IMR-90 (cell line): Measurements from ENCODE around the gene GPRC5B. TPM values are rescaled to one million over a fixed set of nuclear protein-coding genes. Genes with fewer than 3 reads are reported as not detected.

ENCODE experiments used
- ATAC-seq: fragments of 200-7000 bp; cut with Tn5 transposase; 2 replicates; pipeline ENCODE4 v1.9.1; 2020; ENCODE audit warnings: low read depth, mild to moderate bottlenecking, moderate library complexity
- BruUV-seq: library from RNA; stranded (reverse); fragments of 400-500 nt; replicated peaks from 2 replicates; lab custom pipeline; 2021; lab: Mats Ljungman, UMichigan
- CTCF ChIA-PET: fragments of 300-600 bp; formaldehyde crosslinking; extraction: SDS; loops from one replicate; lab custom pipeline; 2021; ENCODE audit warnings: antibody characterized with exemption; lab: Yijun Ruan, JAX
- POLR2A ChIA-PET: fragments of 300-600 bp; sonication (Branson Sonifier 250); formaldehyde crosslinking; loops from one replicate; lab custom pipeline; 2022; ENCODE audit warnings: antibody characterized with exemption; ENCODE audit not compliant: unreplicated experiment; lab: Charles Lee
- DNase-seq: peaks from one replicate; pipeline ENCODE4 v3.0.0; 2013
- H2AFZ ChIP-seq: replicated peaks from 2 replicates; pipeline ENCODE3; 2013; ENCODE audit warnings: low read length, mild to moderate bottlenecking; ENCODE audit not compliant: poor library complexity
- H2AK5ac ChIP-seq: 2 replicates; pipeline ENCODE4 v1.6.1; 2013; ENCODE audit warnings: low read depth, low read length, inconsistent platforms
- H2AK9ac ChIP-seq: replicated peaks from 2 replicates; pipeline ENCODE3; 2013; ENCODE audit warnings: mild to moderate bottlenecking, low read depth, low read length, moderate library complexity; ENCODE audit not compliant: poor library complexity
- H2BK120ac ChIP-seq: 2 replicates; pipeline ENCODE4 v1.6.1; 2013; ENCODE audit warnings: low read depth, low read length, inconsistent platforms
- H2BK15ac ChIP-seq: 3 replicates; pipeline ENCODE4 v1.6.1; 2013; ENCODE audit warnings: low read depth, low read length, inconsistent platforms
- H2BK20ac ChIP-seq: 2 replicates; pipeline ENCODE4 v1.6.1; 2013; ENCODE audit warnings: low read depth, mild to moderate bottlenecking, inconsistent platforms, low read length, moderate library complexity
- H2BK5ac ChIP-seq: 2 replicates; pipeline ENCODE4 v1.6.1; 2013; ENCODE audit warnings: mild to moderate bottlenecking, low read depth, low read length, inconsistent platforms; ENCODE audit not compliant: poor library complexity, severe bottlenecking
- H3K14ac ChIP-seq: replicated peaks from 2 replicates; pipeline ENCODE4 v1.6.1; 2013; ENCODE audit warnings: low read depth, low read length, inconsistent platforms
- H3K18ac ChIP-seq: 2 replicates; pipeline ENCODE4 v1.6.1; 2013; ENCODE audit warnings: low read depth, low read length, control low read depth
- H3K23ac ChIP-seq: 2 replicates; pipeline ENCODE4 v1.6.1; 2013; ENCODE audit warnings: low read depth, low read length, inconsistent platforms
- H3K27ac ChIP-seq: 2 replicates; pipeline ENCODE4 v1.5.1; 2013; ENCODE audit warnings: mild to moderate bottlenecking, control low read depth, low read length; ENCODE audit not compliant: insufficient read depth
- H3K27me3 ChIP-seq: 2 replicates; pipeline ENCODE4 v1.6.1; 2013; ENCODE audit warnings: low read length; ENCODE audit not compliant: control insufficient read depth, insufficient read depth
- H3K36me3 ChIP-seq: 2 replicates; pipeline ENCODE4 v1.6.1; 2013; ENCODE audit warnings: low read length, mixed read lengths; ENCODE audit not compliant: control insufficient read depth, insufficient read depth
- H3K4ac ChIP-seq: 2 replicates; pipeline ENCODE4 v1.6.1; 2013; ENCODE audit warnings: low read depth, low read length, inconsistent platforms
- H3K4me1 ChIP-seq: 2 replicates; pipeline ENCODE4 v1.6.1; 2013; ENCODE audit warnings: low read length, mixed read lengths; ENCODE audit not compliant: control insufficient read depth, insufficient read depth
- H3K4me2 ChIP-seq: 2 replicates; pipeline ENCODE4 v1.6.1; 2013; ENCODE audit warnings: low read depth, mild to moderate bottlenecking, control low read depth, low read length, moderate library complexity
- H3K4me3 ChIP-seq: 2 replicates; pipeline ENCODE4 v1.5.1; 2013; ENCODE audit warnings: low read depth, mild to moderate bottlenecking, control low read depth, low read length, moderate library complexity; ENCODE audit not compliant: insufficient read depth
- H3K56ac ChIP-seq: 2 replicates; pipeline ENCODE4 v1.6.1; 2013; ENCODE audit warnings: low read length, inconsistent platforms; ENCODE audit not compliant: insufficient read depth; ENCODE audit errors: extremely low read depth
- H3K79me1 ChIP-seq, 2 experiments: 2 replicates each; pipeline ENCODE4 v1.6.1; 2013; ENCODE audit warnings: low read length in 2 of 2, inconsistent platforms in 1 of 2, low read depth in 1 of 2
- H3K9ac ChIP-seq: 2 replicates; pipeline ENCODE4 v1.6.1; 2013; ENCODE audit warnings: low read depth, low read length, control low read depth
- H3K9me1 ChIP-seq: 2 replicates; pipeline ENCODE4 v1.6.1; 2013; ENCODE audit warnings: low read length, inconsistent platforms; ENCODE audit not compliant: insufficient read depth
- H3K9me3 ChIP-seq: 2 replicates; pipeline ENCODE4 v1.6.1; 2013; ENCODE audit warnings: low read length; ENCODE audit not compliant: control insufficient read depth, insufficient read depth
- H4K20me1 ChIP-seq: 2 replicates; pipeline ENCODE4 v1.6.1; 2013; ENCODE audit warnings: low read length, inconsistent platforms; ENCODE audit not compliant: insufficient read depth
- H4K5ac ChIP-seq: 2 replicates; pipeline ENCODE4 v1.6.1; 2013; ENCODE audit warnings: mild to moderate bottlenecking, low read depth, low read length, control low read depth
- H4K8ac ChIP-seq, 2 experiments: 2 replicates each; pipeline ENCODE4 v1.6.1; 2013; ENCODE audit warnings: low read depth in 2 of 2, low read length in 2 of 2, control low read depth in 1 of 2, inconsistent platforms in 1 of 2
- H4K91ac ChIP-seq: 2 replicates; pipeline ENCODE4 v1.6.1; 2013; ENCODE audit warnings: low read depth, low read length, inconsistent platforms; ENCODE audit not compliant: insufficient read depth
- CEBPB ChIP-seq: IDR thresholded peaks from 2 replicates; pipeline ENCODE4 v1.6.1; 2012; ENCODE audit warnings: low read depth, low read length, improper control_type of control experiment
- CHD1 ChIP-seq: IDR thresholded peaks from 2 replicates; pipeline ENCODE4 v1.6.1; 2012; ENCODE audit warnings: low read depth, low read length, improper control_type of control experiment
- FOS ChIP-seq: fragments of 150-350 bp; IDR thresholded peaks from 2 replicates; pipeline ENCODE4 v1.6.1; 2016; ENCODE audit warnings: low read depth, low read length
- MAFK ChIP-seq: IDR thresholded peaks from 2 replicates; pipeline ENCODE4 v1.6.1; 2012; ENCODE audit warnings: low read depth, low read length, improper control_type of control experiment
- MAZ ChIP-seq: IDR thresholded peaks from 2 replicates; pipeline ENCODE4 v1.6.1; 2012; ENCODE audit warnings: low read depth, mild to moderate bottlenecking, low read length, improper control_type of control experiment, moderate library complexity, borderline replicate concordance
- MXI1 ChIP-seq: IDR thresholded peaks from 2 replicates; pipeline ENCODE4 v1.6.1; 2012; ENCODE audit warnings: low read depth, mild to moderate bottlenecking, low read length, moderate library complexity, borderline replicate concordance
- RCOR1 ChIP-seq: IDR thresholded peaks from 2 replicates; pipeline ENCODE4 v1.6.1; 2012; ENCODE audit warnings: mild to moderate bottlenecking, low read length, improper control_type of control experiment; ENCODE audit not compliant: insufficient replicate concordance
- RFX5 ChIP-seq: IDR thresholded peaks from 2 replicates; pipeline ENCODE4 v1.8.0; 2012; ENCODE audit warnings: low read depth, mild to moderate bottlenecking, low read length, moderate library complexity
- SMC3 ChIP-seq: fragments of 150-350 bp; IDR thresholded peaks from 2 replicates; pipeline ENCODE4 v1.6.1; 2016; ENCODE audit warnings: low read depth, mild to moderate bottlenecking, antibody characterized with exemption, low read length, moderate library complexity
- USF2 ChIP-seq: fragments of 150-350 bp; IDR thresholded peaks from 2 replicates; pipeline ENCODE4 v1.6.1; 2017; ENCODE audit warnings: mild to moderate bottlenecking, antibody characterized with exemption, low read length, low read depth
- WGBS, 2 experiments: methylation state at CpG; one replicate each; pipeline versions ENCODE4 v1.1.5 to v1.1.7; 2013; ENCODE audit warnings: missing lambda C conversion rate in 2 of 2; ENCODE audit not compliant: insufficient read length in 1 of 2; ENCODE audit errors: extremely low coverage in 2 of 2; 5-methylcytosine and 5-hydroxymethylcytosine counted together
- dilution Hi-C: fragments of 300-500 bp; cut with HindIII; formaldehyde crosslinking; loops from one replicate; pipeline ENCODE4 v1.14.3; 2018; ENCODE audit warnings: low sequenced_read_pairs; ENCODE audit not compliant: unreplicated experiment
- in situ Hi-C: fragments of 300-500 bp; cut with MboI; formaldehyde crosslinking; loops from 3 replicates; pipeline ENCODE4 v1.14.3; 2019; ENCODE audit warnings: low sequenced_read_pairs, inconsistent platforms, mixed read lengths
- intact Hi-C: fragments of 100-400 bp; cut with micrococcal nuclease; formaldehyde crosslinking; loops from 2 replicates; pipeline ENCODE4 v1.10.0; 2022
- polyA plus RNA-seq, 3 experiments: library from polyadenylated mRNA; depleted of rRNA; stranded (reverse); fragments of >200 nt; gene quantifications; 2 replicates each; pipeline ENCODE4 v1.2.3, GENCODE V29; 2012; ENCODE audit warnings: low replicate concordance in 1 of 3
- total RNA-seq: library from RNA; depleted of rRNA; stranded (reverse); fragments of >200 nt; gene quantifications from 2 replicates; pipeline ENCODE4 v1.2.3, GENCODE V29; 2012
- TF ChIP-seq, protein P1 (sequence below): fragments of 150-350 bp; IDR thresholded peaks from 2 replicates; pipeline ENCODE4 v1.6.1; 2016; ENCODE audit warnings: low read depth, mild to moderate bottlenecking, low read length, moderate library complexity, borderline replicate concordance

The GPRC5B gene
- total and polyA plus RNA-seq, 2 of the 4 experiments (the other 2 are of a cell fraction) = 2.5 to 8.5 TPM

- intact Hi-C loops (no loop called here), in situ Hi-C loops (no loop called here)
- 87% methylated on average over 3 of the region's 4 CpGs; no CpG with 5 or more reads in 1 of the 2 experiments for WGBS, 2 experiments
These were observed 25.0 kb downstream of the GPRC5B start for GRCh38 chr16:19859603-19860002.

More at GRCh38 chr16:19859603-19860002, 25.0 kb downstream of the GPRC5B start:
- H2BK15ac ChIP-seq = no peak overlapping the region
- no peak overlapping the region for H3K4me2 ChIP-seq
- no peak overlapping the region for H3K4ac ChIP-seq
- H4K8ac ChIP-seq = no peak overlapping the region
- no peak overlapping the region for H3K9ac ChIP-seq
- H3K9me3 ChIP-seq = no peaks in the 10 kb centered on the region
- H4K5ac ChIP-seq = no peak overlapping the region
- no peaks in the 10 kb centered on the region for H4K20me1 ChIP-seq
- H3K18ac ChIP-seq = no peak overlapping the region
- dilution Hi-C loops = no loop called here
- H4K91ac ChIP-seq = no peak overlapping the region
- no peak overlapping the region for H2BK20ac ChIP-seq
- POLR2A ChIA-PET = no interaction called here
- no peaks in the 10 kb centered on the region for H3K79me1 ChIP-seq
- no TSS peak for BruUV-seq
- H2AFZ ChIP-seq = no peak overlapping the region
- no peak overlapping the region for H2BK120ac ChIP-seq
- H3K27ac ChIP-seq = no peak overlapping the region
- no peak overlapping the region for H3K23ac ChIP-seq
- DNase-seq (no peak), ATAC-seq (no peak)
- no peak overlapping the region for H3K4me3 ChIP-seq
- TF ChIP-seq CHD1 (no peak), RCOR1 (no peak), MAZ (no peak), SMC3 (no peak), FOS (no peak), USF2 (no peak), MAFK (no peak), MXI1 (no peak), CEBPB (no peak), RFX5 (no peak)
- TF ChIP-seq, protein P1, sequence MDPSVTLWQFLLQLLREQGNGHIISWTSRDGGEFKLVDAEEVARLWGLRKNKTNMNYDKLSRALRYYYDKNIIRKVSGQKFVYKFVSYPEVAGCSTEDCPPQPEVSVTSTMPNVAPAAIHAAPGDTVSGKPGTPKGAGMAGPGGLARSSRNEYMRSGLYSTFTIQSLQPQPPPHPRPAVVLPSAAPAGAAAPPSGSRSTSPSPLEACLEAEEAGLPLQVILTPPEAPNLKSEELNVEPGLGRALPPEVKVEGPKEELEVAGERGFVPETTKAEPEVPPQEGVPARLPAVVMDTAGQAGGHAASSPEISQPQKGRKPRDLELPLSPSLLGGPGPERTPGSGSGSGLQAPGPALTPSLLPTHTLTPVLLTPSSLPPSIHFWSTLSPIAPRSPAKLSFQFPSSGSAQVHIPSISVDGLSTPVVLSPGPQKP = no peak
- no peak overlapping the region for H3K56ac ChIP-seq
- H3K27me3 ChIP-seq = no peaks in the 10 kb centered on the region
- no peak overlapping the region for H2BK5ac ChIP-seq
- peaks cover 3% of the 10 kb centered on the region; the same call in 1 of the 2 replicates for H3K36me3 ChIP-seq
- CTCF ChIA-PET = no interaction called here
- no peak overlapping the region for H3K14ac ChIP-seq
- peaks cover 3% of the 10 kb centered on the region; the same call in 1 of the 2 replicates for H3K4me1 ChIP-seq
- peak overlapping the region; percentile 15 for H2AK9ac ChIP-seq
- H3K9me1 ChIP-seq = peaks cover 6% of the 10 kb centered on the region; the same call in 1 of the 2 replicates
- no peak overlapping the region for H2AK5ac ChIP-seq
